ENCODE results near the gene TIA1. TPM values are rescaled to one million over a fixed set of nuclear protein-coding genes. Genes with fewer than 3 reads are reported as not detected.
"Not testable (repeated sequence)": the region's sequence is repeated elsewhere in the genome, so short reads cannot be mapped to it uniquely, and the experiment has no call there.

TIA1 gene
- total RNA-seq, 1 donor from 2014 or later: 297 TPM

DNA sequence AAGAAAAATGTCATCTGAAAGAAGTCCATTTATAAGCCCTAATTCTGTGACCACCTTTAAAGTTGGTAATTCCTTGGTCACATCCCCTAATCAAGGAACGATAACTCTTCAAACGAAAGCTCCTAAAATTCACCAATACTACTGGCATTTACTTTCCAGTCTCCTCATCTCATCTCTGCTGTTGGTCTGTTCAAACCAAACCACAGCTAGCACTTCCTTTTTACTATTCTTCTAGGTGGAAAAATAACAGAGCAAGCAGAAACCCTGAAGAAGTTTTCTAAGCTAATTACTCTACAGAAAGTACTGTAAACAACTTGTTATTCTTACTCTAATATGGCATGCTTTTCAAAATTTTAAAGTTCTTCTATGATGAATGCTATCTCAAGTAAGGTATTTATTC is 21.6 kb downstream of the TIA1 start:
- no peak for DNase-seq (ENCODE audit: low spot score in 2 of 2)
- no peak for FAIRE-seq

DNA sequence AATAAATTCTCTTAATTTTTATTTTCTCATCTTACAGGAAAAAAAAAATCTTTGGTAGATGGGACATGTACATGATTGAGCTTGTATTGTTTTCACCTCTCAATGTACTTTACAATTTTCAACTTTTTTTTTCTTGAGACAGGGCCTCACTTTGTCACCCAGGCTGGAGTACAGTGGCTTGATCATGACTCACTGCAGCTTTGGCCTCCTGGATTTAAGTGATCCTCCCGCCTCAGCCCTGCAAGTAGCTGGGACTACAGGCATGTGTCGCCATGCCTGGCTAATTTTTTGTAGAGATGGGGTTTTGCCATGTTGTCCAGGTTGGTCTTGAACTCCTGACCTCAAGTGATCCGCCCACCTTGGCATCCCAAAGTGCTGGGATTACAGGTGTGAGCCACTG is 25.1 kb downstream of the TIA1 start:
- not testable (repeated sequence) for DNase-seq (ENCODE audit: low spot score in 2 of 2); FAIRE-seq

DNA sequence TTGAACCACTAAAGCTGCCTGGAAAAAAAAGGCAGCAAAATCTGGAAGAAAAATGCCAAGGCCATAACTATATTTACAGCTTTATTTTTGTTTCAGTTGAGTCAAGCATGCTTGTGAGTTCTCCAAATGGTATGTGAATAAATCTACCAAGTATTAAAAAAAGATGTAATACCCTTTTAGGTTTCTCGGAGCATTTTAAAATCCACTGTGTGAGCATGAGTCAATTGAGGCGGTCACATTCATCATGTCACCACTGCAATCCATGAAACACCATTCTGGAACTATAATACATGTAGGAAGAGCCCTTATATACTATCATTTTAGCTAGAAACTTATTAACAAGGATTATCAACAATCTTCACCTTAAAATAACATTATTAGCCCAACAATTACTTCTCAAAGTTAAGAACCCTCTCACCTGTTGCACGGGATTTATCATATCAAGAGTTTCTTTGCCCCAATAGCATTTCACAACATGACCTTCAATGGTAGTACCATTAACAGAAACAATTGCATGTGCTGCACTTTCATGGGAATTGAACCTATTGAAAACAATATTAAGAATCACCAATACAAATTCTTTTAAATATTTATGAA is 33.4 kb downstream of the TIA1 start:
- FAIRE-seq: no peak
- DNase-seq (ENCODE audit: low spot score in 2 of 2): no peak

DNA sequence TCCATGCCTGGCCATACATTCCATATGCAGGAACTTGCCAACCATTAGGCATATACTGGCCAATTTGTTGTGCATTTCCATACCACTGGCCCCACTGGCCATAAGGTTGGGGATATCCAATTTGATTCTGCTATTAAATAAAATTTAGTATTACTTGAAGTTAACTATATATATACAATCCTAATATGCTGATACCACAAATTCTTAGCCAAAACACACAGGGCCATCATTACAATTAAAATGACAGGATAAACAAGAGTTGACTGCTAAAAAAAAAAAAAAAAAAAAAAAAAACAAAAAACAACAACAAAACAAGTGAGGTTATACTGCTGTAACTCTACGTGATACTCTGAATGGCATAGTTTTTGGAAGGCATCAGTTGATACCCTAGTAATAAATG is 34.1 kb downstream of the TIA1 start:
- no peak for DNase-seq (ENCODE audit: low spot score in 2 of 2)
- peak; percentile 44 for FAIRE-seq

DNA sequence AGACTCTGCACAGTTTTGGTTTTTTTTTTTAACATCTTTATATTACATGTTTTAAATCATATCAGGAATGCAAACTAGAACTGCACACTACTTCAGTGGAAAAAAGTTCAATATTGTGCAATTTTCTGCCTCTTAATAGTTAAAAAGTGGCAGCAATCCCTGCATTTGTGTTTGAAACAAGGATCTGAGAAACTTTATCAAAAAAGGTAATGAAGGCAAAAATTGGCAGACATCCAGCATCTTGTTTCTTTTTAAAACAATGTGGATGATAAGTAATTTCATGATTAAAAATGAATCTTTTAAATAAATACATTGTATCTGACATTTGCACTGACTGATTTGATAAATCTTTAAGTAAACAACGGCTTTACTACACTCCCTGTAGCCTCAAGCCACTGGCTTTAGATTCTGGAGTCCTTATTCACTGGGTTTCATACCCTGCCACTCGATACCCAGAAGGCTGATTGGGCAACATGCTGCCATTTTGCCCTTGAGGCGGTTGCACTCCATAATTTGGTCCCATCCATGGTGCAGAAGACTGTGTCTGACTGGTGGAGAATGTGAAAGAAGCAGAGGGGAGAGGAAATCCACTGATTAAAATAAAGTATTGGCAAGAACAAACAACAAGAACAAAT is 36.0 kb downstream of the TIA1 start:
- FAIRE-seq (no peak), DNase-seq (ENCODE audit: low spot score in 2 of 2) (no peak)

DNA sequence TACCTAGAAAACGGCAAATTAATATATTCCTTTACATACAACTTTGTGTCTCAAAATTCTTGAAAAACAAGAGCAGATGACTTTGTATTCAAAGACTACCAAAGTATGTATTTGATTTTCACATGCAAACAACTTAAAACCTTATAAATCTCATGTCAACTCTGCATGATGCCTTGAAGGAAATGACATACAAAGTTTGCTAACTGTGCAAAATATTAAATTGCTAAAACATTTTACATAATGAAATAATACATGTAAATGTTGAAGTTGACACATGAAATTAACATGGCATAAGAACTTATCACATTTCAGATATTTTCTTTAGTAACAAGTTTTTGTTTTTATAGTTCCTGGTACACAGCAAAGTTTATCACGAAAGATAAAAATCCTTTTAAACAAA is 36.8 kb downstream of the TIA1 start:
- FAIRE-seq (no peak), DNase-seq (ENCODE audit: low spot score in 2 of 2) (no peak)

DNA sequence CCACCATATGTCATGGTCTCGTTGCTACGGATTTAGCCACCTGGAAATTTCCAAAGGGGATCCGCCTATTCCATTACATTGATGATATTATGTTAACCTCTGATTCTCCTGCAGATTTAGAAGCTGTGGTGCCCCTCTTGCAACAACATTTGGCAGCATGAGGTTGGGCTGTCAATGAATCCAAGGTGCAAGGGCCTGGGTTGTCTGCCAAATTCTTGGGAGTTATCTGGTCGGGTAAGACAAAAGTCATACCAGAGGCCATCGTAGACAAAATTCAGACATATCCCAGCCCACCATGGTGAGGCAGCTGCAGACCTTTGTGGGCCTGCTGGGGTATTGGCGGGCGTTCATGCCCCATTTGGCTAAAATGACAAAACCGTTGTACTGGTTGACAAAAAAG is 44.0 kb downstream of the TIA1 start:
- DNase-seq (ENCODE audit: low spot score in 2 of 2) (no peak), FAIRE-seq (no peak)

DNA sequence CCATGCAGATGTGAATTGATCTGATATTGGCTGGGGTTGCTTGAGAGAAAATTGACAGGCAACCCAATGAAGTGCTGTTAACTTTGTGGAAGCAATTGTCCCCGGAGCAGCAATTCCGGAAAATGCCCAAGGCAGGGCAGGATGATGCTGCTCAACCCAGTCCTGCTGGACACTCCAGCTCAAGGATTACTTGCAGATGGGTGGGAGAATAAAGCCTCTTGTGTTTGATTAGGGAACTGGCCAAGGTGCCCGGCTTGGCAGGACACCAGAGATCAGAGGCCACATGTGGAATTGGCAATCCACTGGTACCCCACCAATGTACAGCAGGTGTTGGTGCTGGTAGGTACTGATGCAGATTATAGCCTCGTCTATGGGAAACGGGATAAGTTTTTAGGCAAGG is 45.3 kb downstream of the TIA1 start:
- FAIRE-seq: no peak

DNA sequence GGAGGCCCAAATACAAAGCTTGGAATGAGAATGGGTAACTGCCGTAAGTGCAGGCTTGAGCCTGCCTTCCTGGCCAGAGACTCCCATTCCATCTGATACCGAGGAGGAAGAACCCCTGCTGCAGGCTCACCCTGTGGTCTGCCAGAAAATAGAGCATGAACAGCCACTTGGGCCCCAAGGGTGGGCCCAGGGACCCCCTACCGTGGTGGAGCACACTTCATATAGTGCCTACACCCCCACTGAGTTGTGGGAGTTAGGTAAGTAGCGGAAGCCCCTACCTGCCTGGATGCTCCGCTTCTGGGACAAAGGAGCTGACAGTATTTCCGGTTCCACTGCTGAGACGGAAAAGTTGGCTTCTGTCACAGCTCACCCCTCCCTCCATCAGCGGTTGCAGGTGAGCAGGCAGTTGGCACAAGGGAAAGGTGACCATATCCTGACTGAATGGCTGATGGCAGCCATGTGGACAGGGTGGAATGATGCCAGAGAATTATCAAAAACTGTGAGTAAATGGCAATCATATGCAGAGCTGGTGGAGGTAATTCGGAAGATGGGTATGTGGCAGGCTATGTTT is 46.1 kb downstream of the TIA1 start:
- FAIRE-seq: no peak
- DNase-seq (ENCODE audit: low spot score in 2 of 2): no peak

More for the DNA sequence above, 45.3 kb downstream of the TIA1 start:
- DNase-seq (ENCODE audit: low spot score in 2 of 2): no peak

DNA sequence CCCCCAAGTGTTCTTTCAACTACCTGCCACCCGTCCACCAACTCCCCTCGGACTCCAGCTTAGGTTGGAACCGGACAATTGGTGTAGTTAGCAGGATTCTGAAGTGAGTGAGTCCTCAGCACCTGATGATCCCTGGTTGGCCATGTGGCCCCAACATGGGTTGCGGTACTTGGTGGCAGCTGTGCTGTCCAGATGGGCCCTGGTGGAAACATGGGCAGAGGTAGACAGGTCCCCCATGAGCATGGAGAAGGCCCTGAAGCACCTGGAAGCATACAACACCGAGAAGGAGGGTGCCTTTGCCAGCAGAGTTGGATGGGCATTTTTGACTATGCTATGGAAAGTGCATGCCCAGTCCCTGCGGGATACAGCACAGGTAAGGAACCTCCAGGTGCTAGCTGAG is 46.6 kb downstream of the TIA1 start:
- no peak for FAIRE-seq
- DNase-seq (ENCODE audit: low spot score in 2 of 2): no peak

DNA sequence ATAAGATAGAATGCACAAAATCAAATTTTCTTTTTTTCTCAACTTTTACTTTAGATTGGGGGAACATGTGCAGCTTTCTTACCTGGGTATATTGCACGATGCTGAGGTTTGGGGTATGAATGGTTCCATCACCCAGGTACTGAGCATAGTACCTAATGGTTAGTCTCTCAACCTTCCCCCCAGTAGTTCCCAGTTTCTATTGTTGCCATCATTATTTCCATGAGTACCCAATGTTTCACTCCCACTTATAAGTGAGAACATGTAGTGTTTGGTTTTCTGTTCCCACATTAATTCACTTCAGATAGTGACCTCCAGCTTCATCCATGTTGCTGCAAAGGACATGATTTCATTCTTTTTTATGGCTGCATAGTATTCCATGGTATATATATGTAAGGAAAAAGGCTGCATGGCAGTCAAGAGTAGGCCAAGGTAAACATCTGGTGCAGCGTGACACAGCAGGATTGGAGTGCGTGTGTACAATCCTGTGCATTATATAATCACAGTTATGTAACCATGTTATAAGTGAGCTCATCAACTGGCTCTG is 47.1 kb downstream of the TIA1 start:
- FAIRE-seq (no peak), DNase-seq (ENCODE audit: low spot score in 2 of 2) (no peak)

DNA sequence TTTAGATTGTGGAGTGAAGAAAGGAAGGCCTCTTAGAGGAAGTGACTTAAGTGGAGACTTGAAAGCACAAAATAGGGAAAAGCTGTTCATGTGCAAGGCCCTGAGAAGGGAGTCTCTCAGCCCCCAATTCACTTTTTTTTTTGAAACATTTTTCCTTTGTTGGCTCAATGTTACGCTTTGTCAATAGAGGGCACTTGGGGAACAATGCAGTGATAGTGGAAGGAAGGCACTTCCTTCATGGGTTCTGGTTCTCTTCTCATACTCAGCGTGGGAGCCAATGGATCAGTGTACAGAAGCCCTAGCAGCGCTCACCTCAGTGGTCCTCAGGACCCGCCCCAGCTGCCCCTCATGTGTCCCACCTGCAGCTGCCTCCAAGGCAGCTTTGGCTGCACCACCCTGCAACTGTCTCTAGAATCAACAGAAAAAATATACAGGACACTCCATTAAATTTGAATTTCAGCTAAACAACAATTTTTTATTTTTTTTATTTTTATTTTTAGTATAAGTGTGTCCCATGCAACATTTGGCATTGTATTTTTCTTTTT is 49.0 kb downstream of the TIA1 start:
- DNase-seq (ENCODE audit: low spot score in 2 of 2): no peak
- FAIRE-seq: no peak

DNA sequence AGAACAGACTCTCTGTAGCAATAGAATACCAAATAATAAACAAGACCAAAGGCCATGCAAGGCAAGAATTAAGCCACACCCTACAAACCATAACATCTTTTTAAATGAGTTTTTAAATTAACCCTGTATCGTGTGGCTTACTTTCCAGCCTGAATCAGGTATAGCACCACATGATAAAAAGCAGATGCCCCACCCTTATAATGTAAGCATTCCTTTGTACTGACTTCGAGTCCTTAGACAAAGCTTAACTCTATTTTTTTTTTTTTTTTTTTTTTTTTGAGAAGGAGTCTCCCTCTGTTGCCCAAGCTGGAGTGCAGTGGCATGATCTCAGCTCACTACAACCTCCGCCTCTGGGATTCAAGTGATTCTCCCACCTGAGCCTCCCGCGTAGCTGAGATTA is 55.9 kb downstream of the TIA1 start:
- no peak for FAIRE-seq

DNA sequence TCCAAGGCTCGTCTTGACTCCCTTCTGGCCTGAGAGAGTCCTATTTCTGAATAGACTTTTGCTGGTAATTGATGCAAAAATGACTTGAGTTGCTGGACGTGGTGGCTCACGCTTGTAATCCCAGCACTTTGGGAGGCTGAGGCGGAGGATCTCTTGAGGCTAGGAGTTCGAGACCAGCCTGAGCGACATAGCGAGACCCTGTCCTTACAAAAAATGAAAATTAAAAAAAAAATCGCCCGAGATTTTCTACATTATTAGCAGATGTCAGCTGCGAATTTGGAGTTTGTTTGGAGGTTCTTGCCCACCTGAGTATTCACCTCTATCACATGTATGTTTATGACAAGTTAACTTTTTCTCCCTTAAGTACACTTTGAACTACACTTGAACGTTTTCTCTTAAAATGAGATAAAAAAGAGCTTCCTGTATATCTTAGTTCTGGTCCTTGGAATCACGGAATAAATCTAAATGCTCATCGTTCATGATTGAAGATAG is 57.1 kb downstream of the TIA1 start:
- FAIRE-seq (no peak), DNase-seq (ENCODE audit: low spot score in 2 of 2) (no peak)

More for the DNA sequence above, 55.9 kb downstream of the TIA1 start:
- DNase-seq (ENCODE audit: low spot score in 2 of 2): no peak

DNA sequence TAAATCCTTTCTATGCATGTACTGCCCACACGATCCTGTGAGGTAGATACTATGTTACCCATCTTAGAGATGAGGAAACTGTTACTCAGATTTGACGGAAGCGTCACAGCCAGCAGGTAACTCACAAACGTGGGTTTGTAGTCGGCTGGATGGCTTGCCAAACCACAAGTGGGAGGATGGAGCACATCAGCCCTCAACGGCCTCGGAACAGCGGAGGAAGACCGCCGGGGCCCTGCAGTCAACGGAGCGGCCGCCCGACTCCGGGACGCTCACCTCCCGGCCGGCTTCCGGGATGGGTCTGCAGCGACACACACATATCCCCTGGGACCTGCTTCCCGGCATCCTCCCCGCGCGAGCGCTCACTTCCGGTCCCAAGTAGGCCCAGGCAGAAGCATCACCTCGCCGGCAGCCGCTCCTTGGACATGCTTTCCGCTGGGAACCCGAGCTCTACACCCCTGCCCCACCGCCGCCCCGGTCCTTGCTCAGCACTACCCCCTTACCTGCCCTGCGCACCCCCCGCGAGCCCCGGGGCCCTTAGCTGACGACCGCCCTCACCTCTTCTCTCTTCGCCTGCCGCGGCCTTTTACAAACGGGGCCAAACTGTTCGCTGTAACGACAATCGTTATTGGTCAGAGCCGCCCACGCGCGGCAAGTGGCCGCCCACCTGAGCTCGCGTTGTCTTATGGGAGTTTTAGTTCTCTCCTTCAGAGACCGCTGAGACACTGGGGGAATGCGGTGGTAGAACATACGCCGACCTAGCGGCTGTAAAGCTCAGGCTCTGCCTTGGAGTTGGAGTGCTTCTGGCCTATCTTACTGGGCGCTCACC is 57.8 kb downstream of the TIA1 start, which contains the start of gene C2orf42:
C2orf42 (minus strand) TSS at position 602 of the 826 bp plus-strand sequence. CDS start 9,034 bp downstream, outside the sequence.
- no peak for FAIRE-seq
- DNase-seq (ENCODE audit: low spot score in 2 of 2): peak; percentile 83 to 91

DNA sequence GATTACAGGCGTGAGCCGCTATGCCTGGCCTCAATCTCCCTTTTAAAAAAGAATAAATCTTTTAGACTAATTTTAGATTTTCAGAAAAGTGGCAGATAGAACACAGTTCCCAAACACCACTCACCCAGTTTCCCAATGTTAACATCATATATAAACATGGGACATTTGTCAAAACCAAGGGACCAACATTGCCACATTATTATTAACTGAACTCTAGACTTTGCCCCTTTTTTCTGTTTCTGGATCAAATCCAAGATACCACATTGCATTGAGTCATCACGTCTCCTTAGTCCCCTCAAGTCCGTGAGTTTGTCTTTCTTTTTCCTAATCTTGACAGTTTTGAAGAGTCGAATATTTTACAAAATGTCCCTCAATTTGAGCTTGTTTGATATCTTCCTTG is 60.0 kb downstream of the TIA1 start:
- DNase-seq (ENCODE audit: low spot score in 2 of 2) (no peak), FAIRE-seq (no peak)

DNA sequence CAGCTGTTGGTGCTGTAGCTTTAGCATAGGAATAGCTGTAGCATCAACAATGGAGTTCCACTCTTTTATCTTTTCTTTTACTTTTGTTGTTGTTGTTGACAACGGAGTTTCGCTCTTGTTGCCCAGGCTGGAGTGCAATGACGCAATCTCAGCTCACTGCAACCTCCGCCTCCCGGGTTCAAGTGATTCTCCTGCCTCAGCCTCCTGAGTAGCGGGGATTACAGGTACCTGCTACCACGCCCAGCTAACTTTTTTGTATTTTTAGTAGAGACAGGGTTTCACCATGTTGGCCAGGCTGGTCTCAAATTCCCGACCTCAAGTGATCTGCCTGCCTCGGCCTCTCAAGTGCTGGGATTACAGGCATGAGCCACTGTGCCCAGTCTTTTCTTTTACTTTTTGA is 61.3 kb downstream of the TIA1 start:
- not testable (repeated sequence) for FAIRE-seq; DNase-seq (ENCODE audit: low spot score in 2 of 2)

DNA sequence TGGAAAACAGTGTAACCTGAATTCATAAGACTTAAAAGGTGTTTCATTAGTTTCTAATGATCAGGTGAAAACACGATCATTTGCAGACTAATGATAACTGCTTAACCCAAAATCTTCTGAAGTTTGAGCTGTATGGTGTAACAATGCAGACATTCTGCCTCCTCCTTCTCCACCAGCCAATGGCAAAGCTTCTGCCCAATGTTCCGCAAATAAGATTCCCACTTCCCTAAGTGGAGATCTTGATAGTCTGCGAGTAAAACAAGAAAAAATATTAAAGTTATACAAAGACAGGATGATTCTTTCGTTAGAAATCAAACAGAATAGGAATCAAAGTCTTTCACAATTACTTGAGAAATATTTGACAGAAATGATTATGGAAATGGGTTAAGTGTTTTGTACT is 65.7 kb downstream of the TIA1 start:
- FAIRE-seq (no peak), DNase-seq (ENCODE audit: low spot score in 2 of 2) (no peak)

DNA sequence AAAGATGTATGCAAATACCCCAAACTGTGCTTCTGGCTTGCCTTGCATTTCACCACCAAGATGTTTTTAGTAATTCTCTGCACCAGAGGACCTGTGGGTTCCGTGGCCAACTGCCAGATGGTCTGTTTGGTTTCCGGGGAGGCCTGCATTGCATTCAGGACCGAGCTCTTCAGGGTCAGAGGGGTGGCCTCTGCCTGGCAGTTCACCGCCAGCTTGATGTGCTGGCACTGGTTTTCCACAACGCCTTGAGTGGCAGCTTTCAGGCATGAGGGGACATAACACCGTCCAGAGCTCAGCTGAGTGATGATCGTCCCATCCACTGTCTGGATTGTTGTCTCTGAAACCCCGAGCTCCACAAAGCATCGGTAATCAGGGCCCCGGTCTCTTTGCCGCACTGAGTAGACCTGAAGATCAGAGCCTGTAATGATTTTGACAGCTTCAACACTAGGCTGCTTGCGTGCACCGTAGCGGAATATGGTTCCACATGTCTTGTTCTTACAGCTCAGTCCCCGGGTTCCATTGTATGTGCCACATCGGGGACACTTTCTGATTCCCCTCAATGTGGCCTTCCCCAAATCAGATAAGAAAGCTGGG is 67.0 kb downstream of the TIA1 start:
- FAIRE-seq: no peak
- DNase-seq (ENCODE audit: low spot score in 2 of 2): no peak

DNA sequence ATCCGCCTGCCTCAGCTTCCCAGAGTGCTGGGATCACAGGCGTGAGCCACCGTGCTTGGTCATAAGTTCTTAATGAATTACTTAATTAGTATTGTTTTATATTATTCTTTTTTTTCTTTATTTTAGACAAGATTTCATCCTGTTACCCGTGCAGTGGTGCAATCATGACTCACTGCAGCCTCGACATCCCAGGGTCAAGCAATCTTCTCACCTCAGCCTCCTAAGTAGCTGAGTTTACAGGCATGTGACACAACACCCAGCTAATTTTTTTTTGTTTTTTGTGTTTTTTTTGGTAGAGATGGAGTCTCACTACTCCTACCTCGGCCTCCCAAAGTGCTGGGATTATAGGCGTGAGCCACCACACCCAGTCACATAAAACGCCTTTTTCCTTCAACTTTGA is 74.9 kb downstream of the TIA1 start:
- FAIRE-seq (no peak), DNase-seq (ENCODE audit: low spot score in 2 of 2) (no peak)

All from frontal cortex (tissue), 4 donors.